Measurements from ENCODE around the gene CLIP1. TPM values are rescaled to one million over a fixed set of nuclear protein-coding genes. Genes with fewer than 3 reads are reported as not detected.

Gene CLIP1
- total and polyA plus RNA-seq, 2 of the 8 experiments (the other 6 are each of a cell fraction or from before 2014, with no cell fraction given) = 19.0 to 27.6 TPM

GRCh38 chr12:122467983-122468382 is 45.5 kb upstream of the CLIP1 start:
- WGBS, 2 experiments (ENCODE audit: extremely low coverage in 1 of 2, insufficient coverage in 1 of 2, insufficient read length in 1 of 2, insufficient replicate concordance in 2 of 2, low coverage in 1 of 2, low lambda C conversion rate in 2 of 2, missing lambda C conversion rate in 1 of 2) = 90% methylated on average over 4 of the region's 4 CpGs; no CpG with 5 or more reads in 1 of the 2 experiments
- H3K4me2 ChIP-seq (ENCODE audit: insufficient read depth in 1 of 2, low read depth in 2 of 2, low read length in 2 of 2) = no peak overlapping the region
- H3K79me1 ChIP-seq (ENCODE audit: low read depth, low read length) = no peaks in the 10 kb centered on the region
- H2AFZ ChIP-seq (ENCODE audit: low read length) = no peak overlapping the region
- DNase-seq (ENCODE audit: low read depth in 1 of 2, low spot score in 2 of 2) = no peak
- no peak overlapping the region for H3K9ac ChIP-seq (replicated peaks in 1 of 4; ENCODE audit: extremely low read depth in 1 of 4, low read depth in 3 of 4, low read length in 3 of 4)
- H3K27me3 ChIP-seq (replicated peaks in 1 of 4; ENCODE audit: control insufficient read depth in 3 of 4, extremely low read depth in 1 of 4, insufficient read depth in 3 of 4, low read length in 3 of 4) = no peaks in the 10 kb centered on the region
- H3K23me2 ChIP-seq (ENCODE audit: low read depth, low read length) = no peaks in the 10 kb centered on the region
- H4K20me1 ChIP-seq (replicated peaks in 1 of 2; ENCODE audit: control insufficient read depth in 1 of 2, insufficient read depth in 2 of 2, low read length in 2 of 2) = no peaks in the 10 kb centered on the region
- H3K23ac ChIP-seq (ENCODE audit: insufficient read length) = no peak overlapping the region
- no peak overlapping the region for H2BK12ac ChIP-seq (ENCODE audit: low read depth, low read length)
- no peak overlapping the region for H2BK15ac ChIP-seq (ENCODE audit: low read length)
- H2BK120ac ChIP-seq (replicated peaks; ENCODE audit: low read depth, low read length) = no peak overlapping the region
- H4K8ac ChIP-seq (ENCODE audit: extremely low read depth, insufficient read depth, low read length) = no peak overlapping the region
- H3K9me3 ChIP-seq (ENCODE audit: insufficient read depth in 2 of 2, low read depth in 1 of 2, low read length in 1 of 2) = no peaks in the 10 kb centered on the region; a peak in 1 of 4 replicates
- ChIA-PET CTCF (ENCODE audit: partially characterized antibody) (no interaction called here), POLR2A (ENCODE audit: partially characterized antibody) (no interaction called here)
- no peak for FAIRE-seq
- H3K4me3 ChIP-seq (ENCODE audit: extremely low read depth in 1 of 4, insufficient read depth in 2 of 4, low read depth in 3 of 4, low read length in 4 of 4) = no peak overlapping the region
- H3K56ac ChIP-seq (replicated peaks; ENCODE audit: insufficient read length, low read depth, low read length) = no peak overlapping the region
- no peak overlapping the region for H2BK20ac ChIP-seq (ENCODE audit: low read length)
- no peak overlapping the region for H3K27ac ChIP-seq (ENCODE audit: low read depth, low read length)
- peaks cover 0 to 12% (median 0%) of the 10 kb centered on the region in 4 experiments; a peak in 2 of 8 replicates for H3K36me3 ChIP-seq (ENCODE audit: control insufficient read depth in 2 of 4, insufficient read depth in 4 of 4, low read length in 3 of 4)
- H3K4ac ChIP-seq (replicated peaks; ENCODE audit: insufficient read length, low read depth, low read length) = no peak overlapping the region
- H2AK5ac ChIP-seq (ENCODE audit: low read depth, low read length) = no peak overlapping the region
- H4K5ac ChIP-seq (ENCODE audit: insufficient read length, low read depth, low read length) = no peak overlapping the region
- H3K14ac ChIP-seq (ENCODE audit: insufficient read length) = no peak overlapping the region
- H3K4me1 ChIP-seq (replicated peaks in 1 of 4; ENCODE audit: control insufficient read depth in 3 of 4, insufficient read depth in 4 of 4, low read length in 3 of 4) = no peaks in the 10 kb centered on the region
- no peak overlapping the region for H3K18ac ChIP-seq (ENCODE audit: extremely low read depth, low read length)
- H2BK5ac ChIP-seq (ENCODE audit: low read depth, low read length) = no peak overlapping the region
- H3K79me2 ChIP-seq (ENCODE audit: control insufficient read depth in 1 of 2, insufficient read depth in 2 of 2, low read length in 2 of 2) = no peaks in the 10 kb centered on the region
- H4K91ac ChIP-seq (replicated peaks; ENCODE audit: insufficient read length, low read length) = no peak overlapping the region
- TF ChIP-seq RAD21 (IDR thresholded peaks at IDR 0.05 in 1 of 2, conservative IDR thresholded peaks at IDR 0.05 in 1 of 2; ENCODE audit: low read depth in 2 of 2, low read length in 2 of 2) (no peak), MAFK (IDR thresholded peaks at IDR 0.05; ENCODE audit: low read depth, low read length) (no peak), KDM5A (IDR thresholded peaks at IDR 0.05; ENCODE audit: low read length) (no peak), RFX5 (IDR thresholded peaks at IDR 0.05; ENCODE audit: borderline replicate concordance, low read depth, low read length) (no peak), KDM1A (IDR thresholded peaks at IDR 0.05; ENCODE audit: borderline replicate concordance, low read length) (no peak), ATF2 (IDR thresholded peaks at IDR 0.05; ENCODE audit: low read length) (no peak), FOSL1 (IDR thresholded peaks at IDR 0.05; ENCODE audit: insufficient read depth, low read depth, low read length) (no peak), SP2 (IDR thresholded peaks at IDR 0.05; ENCODE audit: low read length) (no peak), BCL11A (IDR thresholded peaks at IDR 0.05; ENCODE audit: low read depth in 2 of 2, low read length in 2 of 2) (no peak), USF2 (IDR thresholded peaks at IDR 0.05; ENCODE audit: low read length) (no peak), SIRT6 (IDR thresholded peaks at IDR 0.05; ENCODE audit: low read length) (no peak)
- TF ChIP-seq, protein P1, sequence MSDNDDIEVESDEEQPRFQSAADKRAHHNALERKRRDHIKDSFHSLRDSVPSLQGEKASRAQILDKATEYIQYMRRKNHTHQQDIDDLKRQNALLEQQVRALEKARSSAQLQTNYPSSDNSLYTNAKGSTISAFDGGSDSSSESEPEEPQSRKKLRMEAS (IDR thresholded peaks at IDR 0.05) = no peak

Data from H1 (cell line).